ENCODE measurements around the gene MED8.

DNA sequence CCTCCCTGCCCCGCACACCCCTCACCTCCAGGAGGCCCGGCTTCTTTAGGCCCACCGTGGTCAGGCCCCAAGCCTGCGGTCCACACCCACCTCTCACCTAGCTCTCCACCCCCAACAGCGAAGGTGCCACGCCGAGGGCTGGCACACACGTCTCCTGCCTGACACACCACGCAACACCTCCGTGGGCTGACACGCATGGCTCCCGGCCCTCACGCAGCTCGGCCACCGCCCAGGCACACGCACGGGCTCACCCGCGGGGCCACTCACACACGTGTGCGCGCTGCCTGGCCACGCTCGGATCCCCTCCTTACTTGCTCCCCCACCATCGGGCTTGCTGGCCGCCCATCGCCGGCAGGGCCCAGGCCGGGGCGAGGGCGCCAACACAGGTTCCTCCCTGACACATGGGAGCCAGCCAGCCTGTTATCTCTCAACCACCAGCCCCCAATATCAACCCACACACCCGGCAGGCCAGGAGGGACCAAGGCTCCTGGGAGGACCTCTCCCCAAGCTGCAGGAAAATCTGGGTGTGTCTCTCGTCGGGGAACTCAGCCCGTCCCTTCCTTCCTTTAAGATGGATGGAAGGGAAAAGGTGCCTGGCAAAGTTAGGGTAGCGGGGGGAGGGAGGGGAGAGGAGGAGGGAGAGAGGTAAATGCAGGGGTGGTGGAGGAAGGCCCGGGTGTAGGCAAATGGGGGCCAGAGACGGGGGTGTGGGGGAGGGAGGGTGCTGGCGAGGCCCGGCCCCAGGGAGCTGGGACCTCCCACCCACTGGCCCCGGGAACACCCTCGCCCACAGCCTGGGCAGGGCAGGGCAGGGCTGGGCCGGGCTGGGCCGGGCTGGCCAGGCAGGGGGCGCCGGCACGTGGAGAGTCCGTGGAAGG is 22.3 kb downstream of the MED8 start:
- TF ChIP-seq, protein P1, sequence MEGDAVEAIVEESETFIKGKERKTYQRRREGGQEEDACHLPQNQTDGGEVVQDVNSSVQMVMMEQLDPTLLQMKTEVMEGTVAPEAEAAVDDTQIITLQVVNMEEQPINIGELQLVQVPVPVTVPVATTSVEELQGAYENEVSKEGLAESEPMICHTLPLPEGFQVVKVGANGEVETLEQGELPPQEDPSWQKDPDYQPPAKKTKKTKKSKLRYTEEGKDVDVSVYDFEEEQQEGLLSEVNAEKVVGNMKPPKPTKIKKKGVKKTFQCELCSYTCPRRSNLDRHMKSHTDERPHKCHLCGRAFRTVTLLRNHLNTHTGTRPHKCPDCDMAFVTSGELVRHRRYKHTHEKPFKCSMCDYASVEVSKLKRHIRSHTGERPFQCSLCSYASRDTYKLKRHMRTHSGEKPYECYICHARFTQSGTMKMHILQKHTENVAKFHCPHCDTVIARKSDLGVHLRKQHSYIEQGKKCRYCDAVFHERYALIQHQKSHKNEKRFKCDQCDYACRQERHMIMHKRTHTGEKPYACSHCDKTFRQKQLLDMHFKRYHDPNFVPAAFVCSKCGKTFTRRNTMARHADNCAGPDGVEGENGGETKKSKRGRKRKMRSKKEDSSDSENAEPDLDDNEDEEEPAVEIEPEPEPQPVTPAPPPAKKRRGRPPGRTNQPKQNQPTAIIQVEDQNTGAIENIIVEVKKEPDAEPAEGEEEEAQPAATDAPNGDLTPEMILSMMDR (conservative IDR thresholded peaks at IDR 0.05; ENCODE audit: low read depth, low read length) = no peak
- no peak for TF ChIP-seq EZH2 (IDR thresholded peaks at IDR 0.05; ENCODE audit: borderline replicate concordance, low read depth, low read length, poor library complexity, severe bottlenecking)

Data from A673 (cell line).